ENCODE data around the gene PARD3. TPM values are rescaled to one million over a fixed set of nuclear protein-coding genes. Genes with fewer than 3 reads are reported as not detected.

Gene PARD3
- total RNA-seq, 1 donor from 2014 or later, result 26.0 TPM

GRCh38 chr10:34748767-34749166 lies 66.3 kb downstream of the PARD3 start:
- TF ChIP-seq, protein P1, sequence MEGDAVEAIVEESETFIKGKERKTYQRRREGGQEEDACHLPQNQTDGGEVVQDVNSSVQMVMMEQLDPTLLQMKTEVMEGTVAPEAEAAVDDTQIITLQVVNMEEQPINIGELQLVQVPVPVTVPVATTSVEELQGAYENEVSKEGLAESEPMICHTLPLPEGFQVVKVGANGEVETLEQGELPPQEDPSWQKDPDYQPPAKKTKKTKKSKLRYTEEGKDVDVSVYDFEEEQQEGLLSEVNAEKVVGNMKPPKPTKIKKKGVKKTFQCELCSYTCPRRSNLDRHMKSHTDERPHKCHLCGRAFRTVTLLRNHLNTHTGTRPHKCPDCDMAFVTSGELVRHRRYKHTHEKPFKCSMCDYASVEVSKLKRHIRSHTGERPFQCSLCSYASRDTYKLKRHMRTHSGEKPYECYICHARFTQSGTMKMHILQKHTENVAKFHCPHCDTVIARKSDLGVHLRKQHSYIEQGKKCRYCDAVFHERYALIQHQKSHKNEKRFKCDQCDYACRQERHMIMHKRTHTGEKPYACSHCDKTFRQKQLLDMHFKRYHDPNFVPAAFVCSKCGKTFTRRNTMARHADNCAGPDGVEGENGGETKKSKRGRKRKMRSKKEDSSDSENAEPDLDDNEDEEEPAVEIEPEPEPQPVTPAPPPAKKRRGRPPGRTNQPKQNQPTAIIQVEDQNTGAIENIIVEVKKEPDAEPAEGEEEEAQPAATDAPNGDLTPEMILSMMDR (IDR thresholded peaks at IDR 0.05), result no peak

GRCh38 chr10:34748357-34748756 lies 66.7 kb downstream of the PARD3 start:
- Mint-ChIP-seq H3K36me3 (ENCODE audit: low read depth) (peaks cover under 1% of the 10 kb centered on the region), H3K27ac (ENCODE audit: unreplicated experiment) (no peak overlapping the region), H3K4me3 (ENCODE audit: unreplicated experiment) (no peak overlapping the region), H3K9me3 (ENCODE audit: low read depth) (no peaks in the 10 kb centered on the region), H3K4me1 (ENCODE audit: low read depth) (peaks cover 17% of the 10 kb centered on the region), H3K27me3 (ENCODE audit: low read depth) (no peaks in the 10 kb centered on the region)
- DNase-seq (ENCODE audit: low spot score), result no peak
- TF ChIP-seq, protein P1 (IDR thresholded peaks at IDR 0.05), result no peak

More at GRCh38 chr10:34748767-34749166, 66.3 kb downstream of the PARD3 start:
- Mint-ChIP-seq H3K27me3 (ENCODE audit: low read depth) (no peaks in the 10 kb centered on the region), H3K4me3 (ENCODE audit: unreplicated experiment) (no peak overlapping the region), H3K27ac (ENCODE audit: unreplicated experiment) (no peak overlapping the region), H3K36me3 (ENCODE audit: low read depth) (no peaks in the 10 kb centered on the region), H3K4me1 (ENCODE audit: low read depth) (peaks cover 17% of the 10 kb centered on the region), H3K9me3 (ENCODE audit: low read depth) (no peaks in the 10 kb centered on the region)
- no peak for DNase-seq (ENCODE audit: low spot score)

DNA sequence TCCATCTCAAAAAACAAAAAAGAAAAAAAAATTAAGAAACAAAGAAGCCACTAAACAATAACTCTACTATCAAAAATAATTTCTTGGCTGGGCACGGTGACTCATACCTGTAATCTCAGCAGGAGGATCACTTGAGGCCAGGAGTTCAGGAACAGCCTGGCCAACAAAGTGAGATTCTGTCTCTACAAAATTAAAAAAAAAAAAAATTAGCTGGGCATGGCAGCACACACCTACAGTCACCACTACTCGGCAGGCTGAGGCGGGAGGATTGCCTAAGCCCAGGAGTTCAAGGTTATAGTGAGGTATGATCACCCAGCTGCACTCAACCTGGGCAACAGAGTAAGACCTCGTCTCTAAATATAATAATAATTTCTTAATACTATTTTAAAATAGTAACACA lies 69.0 kb downstream of the PARD3 start:
- Mint-ChIP-seq H3K27ac (ENCODE audit: unreplicated experiment) (no peak overlapping the region), H3K27me3 (ENCODE audit: low read depth) (no peaks in the 10 kb centered on the region), H3K36me3 (ENCODE audit: low read depth) (peaks cover 2% of the 10 kb centered on the region), H3K4me3 (ENCODE audit: unreplicated experiment) (no peak overlapping the region), H3K9me3 (ENCODE audit: low read depth) (no peaks in the 10 kb centered on the region), H3K4me1 (ENCODE audit: low read depth) (peaks cover 10% of the 10 kb centered on the region)
- TF ChIP-seq, protein P1 (IDR thresholded peaks at IDR 0.05), result no peak
- DNase-seq (ENCODE audit: low spot score), result no peak

GRCh38 chr10:34745244-34745643 lies 69.9 kb downstream of the PARD3 start:
- TF ChIP-seq, protein P1 (IDR thresholded peaks at IDR 0.05), result no peak
- DNase-seq (ENCODE audit: low spot score), result no peak
- H3K27me3 Mint-ChIP-seq (ENCODE audit: low read depth), result no peaks in the 10 kb centered on the region
- peaks cover 15% of the 10 kb centered on the region for H3K4me1 Mint-ChIP-seq (ENCODE audit: low read depth)
- peaks cover 2% of the 10 kb centered on the region for H3K36me3 Mint-ChIP-seq (ENCODE audit: low read depth)
- no peaks in the 10 kb centered on the region for H3K9me3 Mint-ChIP-seq (ENCODE audit: low read depth)
- no peak overlapping the region for H3K27ac Mint-ChIP-seq (ENCODE audit: unreplicated experiment)
- no peak overlapping the region for H3K4me3 Mint-ChIP-seq (ENCODE audit: unreplicated experiment)

DNA sequence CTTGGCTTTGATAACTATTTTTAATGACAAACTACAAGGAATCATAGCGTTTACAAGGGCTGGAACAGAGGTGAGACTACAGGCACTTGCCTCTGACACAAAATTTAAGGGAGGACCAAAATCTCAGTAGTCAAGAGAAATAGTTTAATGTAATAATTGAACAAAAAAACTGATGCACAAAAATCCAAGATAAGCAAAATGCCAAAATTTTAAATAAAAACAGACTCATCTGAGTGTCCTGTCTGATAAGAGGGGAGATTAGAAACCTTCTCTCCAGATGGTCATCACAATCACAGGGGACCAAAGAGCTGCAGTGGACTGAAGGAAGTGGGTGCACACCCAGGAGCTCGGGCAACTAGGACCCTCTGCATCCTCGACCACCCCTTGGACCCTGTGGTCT lies 70.5 kb downstream of the PARD3 start:
- Mint-ChIP-seq H3K9me3 (ENCODE audit: low read depth) (no peaks in the 10 kb centered on the region), H3K27ac (ENCODE audit: unreplicated experiment) (no peak overlapping the region), H3K4me1 (ENCODE audit: low read depth) (peaks cover 21% of the 10 kb centered on the region), H3K36me3 (ENCODE audit: low read depth) (peaks cover 2% of the 10 kb centered on the region), H3K4me3 (ENCODE audit: unreplicated experiment) (no peak overlapping the region), H3K27me3 (ENCODE audit: low read depth) (no peaks in the 10 kb centered on the region)
- DNase-seq (ENCODE audit: low spot score), result no peak
- TF ChIP-seq, protein P1 (IDR thresholded peaks at IDR 0.05), result no peak

Measured in chondrocyte (in vitro differentiated cells).